ENCODE data around the gene APBA2.

APBA2 gene

DNA sequence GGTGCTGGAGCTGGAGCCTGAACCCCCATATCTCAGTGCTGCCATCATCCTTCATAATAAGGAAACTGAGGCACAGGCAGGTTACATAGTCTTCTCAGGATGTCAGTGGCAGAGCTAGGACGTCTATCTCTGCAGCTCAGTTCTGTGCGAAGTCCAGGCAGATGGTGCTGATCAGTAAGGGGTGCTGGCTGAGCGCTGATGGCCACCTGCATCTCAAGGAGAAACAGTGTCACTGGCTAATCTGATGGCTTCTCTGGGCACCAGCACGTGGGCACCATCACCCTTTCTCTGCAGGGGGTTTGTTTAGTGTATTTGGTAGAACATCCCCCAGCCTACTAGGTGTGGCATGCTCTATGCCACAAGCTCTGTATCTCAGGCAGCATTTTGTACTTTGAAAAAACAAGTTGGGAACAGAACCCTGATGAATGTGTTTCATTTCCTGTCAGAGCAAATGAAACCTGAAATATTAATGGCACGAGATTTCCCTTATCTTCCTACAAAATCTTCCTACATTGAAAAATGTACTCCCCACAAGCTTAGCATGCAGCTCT is 35.1 kb downstream of the APBA2 start:
- TF ChIP-seq, protein P1, sequence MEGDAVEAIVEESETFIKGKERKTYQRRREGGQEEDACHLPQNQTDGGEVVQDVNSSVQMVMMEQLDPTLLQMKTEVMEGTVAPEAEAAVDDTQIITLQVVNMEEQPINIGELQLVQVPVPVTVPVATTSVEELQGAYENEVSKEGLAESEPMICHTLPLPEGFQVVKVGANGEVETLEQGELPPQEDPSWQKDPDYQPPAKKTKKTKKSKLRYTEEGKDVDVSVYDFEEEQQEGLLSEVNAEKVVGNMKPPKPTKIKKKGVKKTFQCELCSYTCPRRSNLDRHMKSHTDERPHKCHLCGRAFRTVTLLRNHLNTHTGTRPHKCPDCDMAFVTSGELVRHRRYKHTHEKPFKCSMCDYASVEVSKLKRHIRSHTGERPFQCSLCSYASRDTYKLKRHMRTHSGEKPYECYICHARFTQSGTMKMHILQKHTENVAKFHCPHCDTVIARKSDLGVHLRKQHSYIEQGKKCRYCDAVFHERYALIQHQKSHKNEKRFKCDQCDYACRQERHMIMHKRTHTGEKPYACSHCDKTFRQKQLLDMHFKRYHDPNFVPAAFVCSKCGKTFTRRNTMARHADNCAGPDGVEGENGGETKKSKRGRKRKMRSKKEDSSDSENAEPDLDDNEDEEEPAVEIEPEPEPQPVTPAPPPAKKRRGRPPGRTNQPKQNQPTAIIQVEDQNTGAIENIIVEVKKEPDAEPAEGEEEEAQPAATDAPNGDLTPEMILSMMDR (IDR thresholded peaks at IDR 0.05; ENCODE audit: low read depth, low read length, missing control alignments) = no peak
- DNase-seq (ENCODE audit: low read depth) = no peak
- H3K4me3 ChIP-seq (ENCODE audit: low read depth, low read length) = no peak overlapping the region

DNA sequence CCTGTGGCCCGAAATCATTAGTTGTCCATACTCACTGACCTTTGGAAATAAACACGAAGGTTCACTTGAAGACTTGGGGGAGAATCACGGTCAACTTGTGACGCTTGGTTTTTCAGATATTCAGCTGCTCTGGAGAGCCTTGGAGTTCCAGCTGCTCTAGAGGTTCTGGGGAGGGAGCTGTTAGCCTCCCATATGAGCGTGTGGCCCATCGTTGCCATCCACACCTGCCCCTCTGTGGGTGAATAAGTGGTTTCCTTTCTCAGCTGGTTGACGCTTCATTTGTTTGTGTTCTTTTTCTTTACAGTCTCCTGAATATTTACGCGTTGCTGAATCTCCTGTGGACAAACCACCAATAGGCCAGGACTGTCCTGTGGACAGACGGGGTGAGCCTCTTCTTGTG is 35.6 kb downstream of the APBA2 start:
- TF ChIP-seq, protein P1 (IDR thresholded peaks at IDR 0.05; ENCODE audit: low read depth, low read length, missing control alignments) = no peak
- H3K4me3 ChIP-seq (ENCODE audit: low read depth, low read length) = no peak overlapping the region
- no peak for DNase-seq (ENCODE audit: low read depth)

DNA sequence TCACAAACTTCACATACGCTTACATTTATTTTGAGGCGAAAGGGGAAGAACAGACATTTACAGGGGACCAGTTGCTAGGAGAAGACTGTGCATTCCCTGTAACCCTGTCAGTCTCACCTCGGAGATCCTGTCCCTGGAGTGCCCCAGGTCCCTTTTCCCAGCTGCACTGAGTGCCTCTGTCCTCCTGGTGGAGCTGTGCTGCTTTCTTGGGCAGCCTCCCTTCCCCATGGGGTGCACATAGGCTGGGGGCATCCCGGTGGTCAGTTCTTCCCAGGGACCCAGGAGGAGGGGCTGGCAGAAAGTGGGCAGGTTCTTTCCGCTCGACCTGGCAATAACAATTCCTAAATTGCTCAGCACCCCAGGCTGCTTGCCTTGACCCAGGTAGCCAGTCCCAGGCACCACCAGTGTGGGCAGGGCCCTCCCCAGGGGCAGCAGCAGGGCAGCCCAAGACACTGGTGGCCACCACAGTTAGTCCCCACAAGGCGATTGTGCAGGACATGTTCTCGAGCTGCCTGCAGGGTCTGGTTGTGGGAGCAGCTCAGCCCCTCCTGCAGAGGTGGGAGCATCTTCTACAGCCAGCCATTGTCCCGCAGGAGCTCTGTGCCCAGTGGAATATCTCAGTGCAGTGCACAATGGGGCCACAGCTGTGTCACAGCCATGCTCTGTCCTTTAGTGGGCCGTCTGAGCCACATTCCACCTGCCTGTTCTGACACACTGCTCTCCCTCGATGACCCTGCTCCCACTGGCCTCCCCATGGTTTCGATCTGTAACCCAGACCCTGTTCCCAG is 36.3 kb downstream of the APBA2 start:
- TF ChIP-seq, protein P1 (IDR thresholded peaks at IDR 0.05; ENCODE audit: low read depth, low read length, missing control alignments) = no peak

DNA sequence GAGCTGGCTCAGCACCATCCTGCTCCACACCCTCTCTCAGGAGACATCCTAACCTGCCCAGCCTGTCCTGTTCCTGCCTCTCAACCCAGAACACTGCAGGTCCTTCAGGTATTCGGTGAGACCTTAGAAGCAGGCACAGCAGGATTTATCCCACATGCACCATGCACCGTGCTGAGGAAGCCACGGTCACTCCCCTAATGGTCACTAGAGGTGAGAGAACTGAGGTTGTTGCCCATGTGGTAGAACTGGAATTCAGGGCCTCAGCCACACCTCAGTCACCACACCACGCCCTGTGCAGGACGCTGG is 36.9 kb downstream of the APBA2 start:
- no peak for DNase-seq (ENCODE audit: low read depth)
- H3K4me3 ChIP-seq (ENCODE audit: low read depth, low read length) = no peak overlapping the region
- TF ChIP-seq, protein P1 (IDR thresholded peaks at IDR 0.05; ENCODE audit: low read depth, low read length, missing control alignments) = no peak

More for the DNA sequence above, 36.3 kb downstream of the APBA2 start:
- DNase-seq (ENCODE audit: low read depth) = no peak
- H3K4me3 ChIP-seq (ENCODE audit: low read depth, low read length) = no peak overlapping the region

DNA sequence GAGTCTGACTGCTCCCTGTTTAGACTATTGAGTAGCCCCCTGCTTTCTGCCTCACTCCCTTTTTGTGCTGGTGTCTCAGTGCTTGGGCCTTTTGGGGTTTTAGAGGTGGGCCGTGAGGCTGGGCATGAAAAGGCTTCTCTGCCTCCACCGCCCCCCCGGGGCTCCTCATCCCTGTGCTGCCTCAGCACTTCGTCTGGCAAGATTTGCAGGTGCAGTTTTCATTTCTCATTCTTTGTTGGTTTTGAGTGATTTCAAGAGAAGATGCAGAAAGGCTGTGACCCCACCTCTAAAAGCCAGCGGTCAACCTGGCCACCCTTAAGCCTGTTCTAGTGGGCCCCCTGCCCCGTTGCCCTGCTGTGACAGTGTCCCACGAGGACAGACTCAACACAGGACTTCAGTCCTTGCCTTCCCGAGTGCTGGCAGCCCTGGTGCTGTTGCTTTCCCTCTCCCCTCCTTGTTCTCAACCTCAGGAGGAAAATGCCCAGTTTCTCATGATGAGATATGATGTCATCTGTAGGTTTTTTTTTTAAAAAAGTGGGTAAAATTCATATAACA is 38.0 kb downstream of the APBA2 start:
- TF ChIP-seq, protein P1 (IDR thresholded peaks at IDR 0.05; ENCODE audit: low read depth, low read length, missing control alignments) = no peak
- DNase-seq (ENCODE audit: low read depth) = no peak
- H3K4me3 ChIP-seq (ENCODE audit: low read depth, low read length) = no peak overlapping the region

DNA sequence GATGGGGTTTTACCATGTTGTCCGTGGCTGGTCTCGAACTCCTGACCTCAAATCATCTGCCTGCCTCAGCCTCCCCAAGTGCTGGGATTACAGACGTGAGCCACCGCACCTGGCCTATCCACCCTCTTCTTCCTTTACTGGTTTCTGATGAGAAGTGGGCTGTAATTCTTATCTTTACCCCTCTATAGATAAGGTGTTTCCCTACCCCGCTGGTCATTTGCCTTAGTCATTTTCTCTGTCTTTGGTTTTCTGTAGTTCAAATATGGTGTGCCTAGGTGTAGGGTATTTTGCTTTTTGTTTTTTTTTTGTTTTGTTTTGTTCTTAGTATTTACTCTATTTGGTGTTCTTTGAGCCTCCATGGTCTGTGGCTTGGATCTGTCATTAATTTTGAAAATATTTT is 41.3 kb downstream of the APBA2 start:
- no peak overlapping the region for H3K4me3 ChIP-seq (ENCODE audit: low read depth, low read length)
- TF ChIP-seq, protein P1 (IDR thresholded peaks at IDR 0.05; ENCODE audit: low read depth, low read length, missing control alignments) = no peak
- no peak for DNase-seq (ENCODE audit: low read depth)
